Measurements from ENCODE around the gene PPP2R3C.

DNA sequence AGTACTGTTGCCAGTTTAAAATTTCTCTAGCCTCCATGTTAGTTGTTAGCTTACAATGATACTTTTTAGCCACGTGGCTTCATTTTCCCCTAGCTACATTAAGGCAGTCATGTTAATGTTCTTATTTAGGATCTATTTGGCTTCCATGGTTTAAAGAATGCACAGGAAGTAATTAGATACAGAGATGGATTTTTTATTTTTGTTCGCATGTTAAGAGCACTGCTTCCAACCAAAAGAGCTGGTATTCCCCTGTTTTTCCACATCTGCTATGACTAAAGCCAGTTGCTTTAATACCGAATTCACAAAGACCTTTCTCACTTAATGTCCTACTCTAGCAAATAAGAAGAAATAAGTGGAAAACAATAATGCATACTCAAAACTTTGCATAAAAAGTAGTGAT is 45.7 kb upstream of the PPP2R3C start:
- no peak for TF ChIP-seq POLR2A (IDR thresholded peaks at IDR 0.05; ENCODE audit: low read length)
- TF ChIP-seq GATA1 (IDR thresholded peaks at IDR 0.05; ENCODE audit: low read depth, low read length): no peak

All from erythroblast (primary cell).